Measurements from ENCODE around the gene ATP2A1. TPM values are rescaled to one million over a fixed set of nuclear protein-coding genes. Genes with fewer than 3 reads are reported as not detected.
A peak's percentile ranks its signal among the peaks of the same experiment; 100 is the strongest.

ATP2A1 gene
- total RNA-seq, 1 experiment from 2014 or later = 10.3 TPM

GRCh38 chr16:28924399-28924761, 46.1 kb downstream of the ATP2A1 start:
- Histone ChIP-seq H3K4me2 (ENCODE audit: low read length) (peak overlapping the region; percentile 100), H3K79me2 (ENCODE audit: insufficient read depth, low read length) (no peaks in the 10 kb centered on the region; the same call in 1 of the 2 replicates), H3K9me3 (ENCODE audit: control insufficient read depth in 1 of 2, insufficient read depth in 1 of 2, low read depth in 1 of 2, low read length in 2 of 2) (no peaks in the 10 kb centered on the region), H3K9ac (ENCODE audit: low read length) (peak overlapping the region; percentile 79), H3K4me3 (replicated peaks in 1 of 2; ENCODE audit: low read depth in 1 of 2, low read length in 2 of 2) (peak overlapping the region; percentile 60 to 77), H2AFZ (ENCODE audit: low read depth, low read length, poor library complexity, severe bottlenecking) (peak overlapping the region; percentile 78), H3K36me3 (ENCODE audit: control insufficient read depth in 1 of 2, insufficient read depth in 2 of 2, low read length in 2 of 2) (peaks cover 0 to 4% of the 10 kb centered on the region in 2 experiments; a peak in 1 of 4 replicates), H4K20me1 (ENCODE audit: insufficient read depth) (no peaks in the 10 kb centered on the region), H3K27ac (ENCODE audit: low read depth, low read length) (peak overlapping the region; percentile 75), H3K27me3 (ENCODE audit: insufficient read depth, low read length) (no peaks in the 10 kb centered on the region), H3K4me1 (ENCODE audit: control insufficient read depth in 1 of 2, insufficient read depth in 2 of 2, low read length in 2 of 2) (peaks cover 7 to 20% of the 10 kb centered on the region in 2 experiments), H3K9me2 (ENCODE audit: insufficient read depth) (no peaks in the 10 kb centered on the region)
- intact Hi-C loops (cut with micrococcal nuclease) = loop anchor here (1.0 kb wide), 1 partner anchor 22 kb away; no protein-coding TSS in a partner anchor
- TSS peak; percentile 60 for BruUV-seq (replicated peaks)
- POLR2A ChIA-PET = interaction anchor here (0.6 kb wide), 1 partner anchor 77 kb away, joined by 3 read pairs; no protein-coding TSS in a partner anchor
- no peak; the same call in 1 of the 2 replicates for ATAC-seq
- no peak for DNase-seq (ENCODE audit: low read depth, low spot score)
- RAD21 ChIA-PET (ENCODE audit: low non-redundant PET in 1 of 2, low total read pairs in 2 of 2, uncharacterized antibody in 2 of 2, unreplicated experiment in 2 of 2) = no interaction called here
- no peak for TF ChIP-seq SP1 (IDR thresholded peaks at IDR 0.05; ENCODE audit: low read depth)
- TF ChIP-seq POLR2AphosphoS5 (IDR thresholded peaks at IDR 0.05; ENCODE audit: low read depth, low read length) = peak; percentile 79
- TF ChIP-seq SIN3A (IDR thresholded peaks at IDR 0.05; ENCODE audit: low read depth) = no peak
- TF ChIP-seq YY1 (IDR thresholded peaks at IDR 0.05; ENCODE audit: extremely low read depth, insufficient replicate concordance, low read depth, low read length) = no peak
- TF ChIP-seq CTCF (IDR thresholded peaks at IDR 0.05 in 2 of 3, conservative IDR thresholded peaks at IDR 0.05 in 1 of 3; ENCODE audit: borderline replicate concordance in 1 of 3, insufficient read depth in 1 of 3, low read depth in 2 of 3, low read length in 2 of 3) = peak in 2 of 3 experiments; percentile 26 to 38; a peak in 3 of 6 replicates
- no peak for TF ChIP-seq JUND (IDR thresholded peaks at IDR 0.05)
- CTCF ChIA-PET = interaction anchor here (1.2 to 1.8 kb wide), 2 partner anchors 12 to 20 kb away, joined by 5 to 10 read pairs; no protein-coding TSS in a partner anchor

Data from HCT116 (cell line).